GM18526 (cell line): ENCODE measurements around the gene ROBO2.

Experiments
- POLR2A ChIP-seq: IDR thresholded peaks from 3 replicates; pipeline ENCODE4 v1.6.1; 2011; ENCODE audit not compliant: insufficient read length; ENCODE audit errors: extremely low read depth

ROBO2 gene

DNA sequence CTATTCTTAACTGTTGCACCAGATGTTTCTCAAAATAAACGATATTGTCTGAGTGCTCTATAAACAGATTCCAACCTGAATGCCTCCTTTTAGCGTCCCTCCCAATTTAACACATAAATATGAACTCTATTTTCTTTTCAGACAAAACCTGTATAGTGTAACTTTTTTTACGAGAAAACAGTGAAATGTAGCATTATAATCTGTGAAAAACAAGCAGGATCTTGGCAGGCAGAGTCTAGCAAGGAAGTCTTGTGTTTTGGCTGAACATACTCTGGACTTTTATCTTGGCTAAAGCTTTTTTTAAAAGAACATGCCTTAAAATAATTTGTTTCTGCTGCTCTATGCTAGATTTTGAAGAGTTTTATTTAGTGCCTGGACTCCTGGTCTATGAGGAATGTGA lies 150.5 kb downstream of the ROBO2 start:
- TF ChIP-seq POLR2A: no peak

GRCh38 chr3:77191014-77191413 lies 151.1 kb downstream of the ROBO2 start:
- TF ChIP-seq POLR2A: no peak

GRCh38 chr3:77191640-77192039 lies 151.7 kb downstream of the ROBO2 start:
- TF ChIP-seq POLR2A: no peak

GRCh38 chr3:77195766-77196545 lies 156.1 kb downstream of the ROBO2 start:
- TF ChIP-seq POLR2A: no peak

DNA sequence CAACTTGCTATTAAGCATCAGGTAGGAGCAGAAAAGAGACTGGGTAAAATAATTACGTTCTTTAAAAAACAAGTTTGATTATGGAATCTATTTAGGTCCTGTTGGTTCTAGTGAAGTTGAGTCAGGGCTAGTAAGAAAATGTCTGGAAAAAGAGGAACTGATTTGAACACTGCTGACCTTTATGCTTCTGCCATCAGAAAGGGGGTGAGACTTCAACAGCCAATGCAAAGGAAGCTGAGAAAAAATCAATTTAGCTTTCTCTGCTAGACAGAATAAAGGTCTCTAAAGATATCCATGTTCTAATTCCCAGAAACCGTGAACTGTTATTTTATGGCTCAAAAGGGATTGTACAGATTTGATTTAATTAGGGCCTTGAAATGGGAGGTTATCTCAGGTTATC lies 157.5 kb downstream of the ROBO2 start:
- no peak for TF ChIP-seq POLR2A

DNA sequence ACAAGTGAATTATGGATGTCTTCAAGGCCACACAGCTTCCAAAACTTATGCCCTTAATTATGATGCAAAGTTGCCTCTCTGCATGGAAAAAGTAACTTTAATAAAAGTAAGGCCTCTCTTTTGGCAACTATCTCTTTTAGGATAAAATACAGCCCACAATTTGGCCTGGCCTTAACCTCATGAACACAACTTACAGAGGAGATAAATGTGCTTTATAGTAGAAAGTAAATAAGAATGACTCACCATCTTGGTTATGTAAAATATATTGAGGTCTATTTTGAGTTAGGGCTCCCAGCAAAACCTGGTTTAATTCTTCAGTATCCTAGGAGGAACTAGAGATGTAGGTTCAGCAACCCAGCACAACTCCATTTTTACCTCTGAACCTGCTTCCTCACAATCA lies 164.0 kb downstream of the ROBO2 start:
- TF ChIP-seq POLR2A: no peak

GRCh38 chr3:77204788-77205187 lies 164.9 kb downstream of the ROBO2 start:
- TF ChIP-seq POLR2A: no peak

GRCh38 chr3:77207753-77208152 lies 167.9 kb downstream of the ROBO2 start:
- TF ChIP-seq POLR2A: no peak

GRCh38 chr3:77222701-77223100 lies 182.8 kb downstream of the ROBO2 start:
- no peak for TF ChIP-seq POLR2A

- TF ChIP-seq POLR2A: no peak
Measured at GRCh38 chr3:77227567-77227966, 187.7 kb downstream of the ROBO2 start.

GRCh38 chr3:77232557-77232956 lies 192.7 kb downstream of the ROBO2 start:
- TF ChIP-seq POLR2A: no peak

DNA sequence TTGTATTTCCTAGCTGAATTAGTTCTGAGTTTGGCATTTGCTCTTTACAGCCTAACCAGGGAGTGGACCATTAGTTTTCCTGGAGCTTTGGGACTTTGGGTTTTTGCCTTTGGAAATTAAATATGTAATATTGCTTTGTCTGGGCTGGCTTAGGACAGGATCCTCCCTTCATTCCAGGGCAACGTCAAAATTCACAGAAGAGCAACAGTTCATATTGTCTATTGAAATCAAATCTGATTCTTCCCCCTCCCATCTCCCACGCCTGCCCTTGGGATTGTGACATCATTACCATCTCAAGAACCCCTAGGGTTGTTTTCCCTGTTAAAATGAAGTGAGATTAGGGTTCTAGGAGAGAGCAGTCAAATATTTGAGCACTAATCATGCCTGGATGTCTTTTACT lies 194.1 kb downstream of the ROBO2 start:
- no peak for TF ChIP-seq POLR2A

GRCh38 chr3:77236118-77236517 lies 196.2 kb downstream of the ROBO2 start:
- TF ChIP-seq POLR2A: no peak

DNA sequence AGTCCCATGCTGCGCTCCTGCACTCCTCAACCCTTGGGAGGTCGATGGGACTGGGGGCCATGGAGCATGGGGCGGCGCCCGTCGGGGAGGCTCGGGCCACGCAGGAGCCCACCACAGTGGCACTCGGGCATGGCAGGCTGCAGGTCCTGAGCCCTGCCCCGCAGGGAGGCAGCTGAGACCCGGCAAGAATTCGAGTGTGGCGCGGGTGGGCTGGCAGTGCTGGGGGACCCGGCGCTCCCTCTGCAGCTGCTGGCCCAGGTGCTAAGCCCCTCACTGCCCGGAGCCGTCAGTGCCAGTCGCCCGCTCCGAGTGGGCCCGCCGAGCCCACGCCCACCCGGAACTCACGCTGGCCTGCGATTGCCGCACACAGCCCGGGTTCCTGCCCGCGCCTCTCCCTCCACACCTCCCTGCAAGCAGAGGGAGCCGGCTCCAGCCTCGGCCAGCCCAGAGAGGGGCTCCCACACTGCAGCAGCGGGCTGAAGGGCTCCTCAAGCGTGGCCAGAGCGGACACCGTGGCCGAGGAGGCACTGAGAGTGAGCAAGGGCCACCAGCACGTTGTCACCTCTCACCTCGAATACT lies 200.3 kb downstream of the ROBO2 start:
- TF ChIP-seq POLR2A: no peak

DNA sequence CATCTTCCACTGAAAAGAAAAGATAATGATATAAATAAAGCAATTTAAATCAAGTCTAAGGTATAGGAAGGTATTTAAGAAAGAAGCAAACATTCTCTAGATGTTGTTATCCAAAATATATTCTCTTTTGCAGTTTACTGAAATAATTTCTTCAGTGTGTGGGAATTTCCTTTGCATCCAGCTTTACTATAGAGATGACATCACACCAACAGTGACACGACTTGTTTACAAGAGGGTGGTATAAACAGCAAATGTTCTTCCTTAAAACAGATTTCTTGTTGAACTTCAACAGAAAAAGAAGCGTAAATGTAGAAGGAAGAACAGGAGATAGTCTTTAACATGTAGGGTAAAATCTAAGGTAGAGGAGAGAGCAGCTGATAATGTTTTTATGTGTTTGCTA lies 202.5 kb downstream of the ROBO2 start:
- no peak for TF ChIP-seq POLR2A

- TF ChIP-seq POLR2A: no peak
Measured at GRCh38 chr3:77244981-77245380, 205.1 kb downstream of the ROBO2 start.

DNA sequence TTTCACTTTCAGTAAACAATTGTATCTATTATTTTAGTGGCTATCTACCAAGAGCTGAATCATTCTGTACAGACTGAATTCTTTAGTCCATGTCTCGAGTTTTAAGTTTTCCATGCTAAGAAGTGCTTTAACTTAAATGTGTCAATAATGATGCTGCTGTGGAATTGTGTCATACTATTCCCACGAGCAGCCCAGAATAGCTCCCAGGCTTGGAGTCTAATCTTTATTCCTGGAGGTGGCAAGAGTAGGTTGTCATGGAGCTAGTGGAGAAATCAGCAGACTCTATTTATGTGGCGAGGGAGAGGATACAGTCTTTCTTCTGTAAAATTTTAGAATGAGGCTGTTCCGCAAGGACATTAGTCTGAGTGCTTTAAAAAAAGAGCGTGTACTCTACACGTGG lies 207.2 kb downstream of the ROBO2 start:
- TF ChIP-seq POLR2A: no peak
